Esophagus squamous epithelium (tissue), 4 donors: ENCODE results near the gene ATXN2.

Experiments
- POLR2A ChIP-seq, 4 donors: fragments of 450-650 bp; IDR thresholded peaks; one replicate each; pipeline ENCODE4 v1.6.1; 2017; ENCODE audit warnings: antibody characterized with exemption in 4 of 4, mild to moderate bottlenecking in 4 of 4, moderate library complexity in 3 of 4
- TF ChIP-seq, protein P1 (sequence below), 6 experiments: fragments of 450-650 bp in 4 of 6; fragments of 200-600 bp in 2 of 6; sonication (generic) in 2 of 6; IDR thresholded peaks; one replicate each; pipeline ENCODE4 v1.5.1; 2016 to 2019; ENCODE audit warnings: antibody characterized with exemption in 6 of 6, mild to moderate bottlenecking in 4 of 6, moderate library complexity in 4 of 6

GRCh38 chr12:111469401-111469800, 129.7 kb downstream of the ATXN2 start:
- TF ChIP-seq, protein P1, sequence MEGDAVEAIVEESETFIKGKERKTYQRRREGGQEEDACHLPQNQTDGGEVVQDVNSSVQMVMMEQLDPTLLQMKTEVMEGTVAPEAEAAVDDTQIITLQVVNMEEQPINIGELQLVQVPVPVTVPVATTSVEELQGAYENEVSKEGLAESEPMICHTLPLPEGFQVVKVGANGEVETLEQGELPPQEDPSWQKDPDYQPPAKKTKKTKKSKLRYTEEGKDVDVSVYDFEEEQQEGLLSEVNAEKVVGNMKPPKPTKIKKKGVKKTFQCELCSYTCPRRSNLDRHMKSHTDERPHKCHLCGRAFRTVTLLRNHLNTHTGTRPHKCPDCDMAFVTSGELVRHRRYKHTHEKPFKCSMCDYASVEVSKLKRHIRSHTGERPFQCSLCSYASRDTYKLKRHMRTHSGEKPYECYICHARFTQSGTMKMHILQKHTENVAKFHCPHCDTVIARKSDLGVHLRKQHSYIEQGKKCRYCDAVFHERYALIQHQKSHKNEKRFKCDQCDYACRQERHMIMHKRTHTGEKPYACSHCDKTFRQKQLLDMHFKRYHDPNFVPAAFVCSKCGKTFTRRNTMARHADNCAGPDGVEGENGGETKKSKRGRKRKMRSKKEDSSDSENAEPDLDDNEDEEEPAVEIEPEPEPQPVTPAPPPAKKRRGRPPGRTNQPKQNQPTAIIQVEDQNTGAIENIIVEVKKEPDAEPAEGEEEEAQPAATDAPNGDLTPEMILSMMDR (IDR thresholded peaks at IDR 0.05), result no peak
- TF ChIP-seq POLR2A (IDR thresholded peaks at IDR 0.05), result no peak
